ENCODE measurements around the gene OTUD1. TPM values are rescaled to one million over a fixed set of nuclear protein-coding genes. Genes with fewer than 3 reads are reported as not detected.

OTUD1 gene
- total and polyA plus RNA-seq, 10 of the 15 experiments (the other 5 are each of a cell fraction or from before 2014, with no cell fraction given), result 0.18 to 1.6 (median 0.63) TPM; not detected in 1

- no peak for FAIRE-seq
- POLR2A ChIA-PET, result no interaction called here
- TF ChIP-seq NBN (IDR thresholded peaks at IDR 0.05) (no peak), MLLT1 (IDR thresholded peaks at IDR 0.05) (0 out of 2 replicates have a peak, but pooled peaks have one; percentile 21), RAD51 (IDR thresholded peaks at IDR 0.05) (no peak)
- Histone ChIP-seq H2AFZ (ENCODE audit: control insufficient read depth, low read depth, low read length) (peak overlapping the region; percentile 97), H3K27ac (ENCODE audit: control insufficient read depth, insufficient read depth) (no peak overlapping the region), H3K27me3 (replicated peaks in 1 of 2; ENCODE audit: control insufficient read depth in 2 of 2, insufficient read depth in 2 of 2, low read length in 1 of 2) (peaks cover 3 to 5% of the 10 kb centered on the region in 2 experiments; a peak in 2 of 4 replicates), H3K4me2 (ENCODE audit: control insufficient read depth, insufficient read depth) (peak overlapping the region; percentile 83), H4K20me1 (ENCODE audit: control insufficient read depth, insufficient read depth) (no peaks in the 10 kb centered on the region), H3K79me2 (ENCODE audit: control insufficient read depth, insufficient read depth, low read length) (peaks cover 3% of the 10 kb centered on the region), H3K9ac (ENCODE audit: control insufficient read depth, insufficient read depth, low read length) (no peak overlapping the region; the same call in 1 of the 2 replicates), H3K9me3 (replicated peaks; ENCODE audit: control insufficient read depth, insufficient read depth, low read length) (no peaks in the 10 kb centered on the region), H3K4me3 (peak overlapping the region; percentile 73), H3K4me1 (ENCODE audit: control insufficient read depth, insufficient read depth, low read length) (peaks cover 4% of the 10 kb centered on the region), H3K36me3 (ENCODE audit: control insufficient read depth in 2 of 2, insufficient read depth in 2 of 2, low read length in 1 of 2) (no peaks in the 10 kb centered on the region)
- SMC1A ChIA-PET (ENCODE audit: uncharacterized antibody, unreplicated experiment), result interaction anchor here (0.6 kb wide), 1 partner anchor 1696 kb away, joined by 3 read pairs; no protein-coding TSS in a partner anchor
- intact Hi-C loops (cut with micrococcal nuclease; ENCODE audit: unreplicated experiment) (loop anchor here (1.0 kb wide), 1 partner anchor 70 kb away; no protein-coding TSS in a partner anchor), in situ Hi-C loops (cut with MboI) (no loop called here)
- CTCF ChIA-PET, result interaction anchor here (0.8 kb wide), 1 partner anchor 15 kb away, joined by 3 read pairs; no protein-coding TSS in a partner anchor
- BruUV-seq (replicated peaks), result no TSS peak
- ATAC-seq, result no peak
- RAD21 ChIA-PET (ENCODE audit: unreplicated experiment), result no interaction called here
- DNase-seq (ENCODE audit: low read depth, low spot score), result no peak
- 95% methylated on average over 18 of the region's 20 CpGs for WGBS (ENCODE audit: insufficient coverage, insufficient replicate concordance, low lambda C conversion rate, missing lambda C conversion rate)
These were observed 820 bp upstream of the OTUD1 start for GRCh38 chr10:23437963-23438546.

GRCh38 chr10:23439452-23439960, 631 bp downstream of the OTUD1 start:
- Histone ChIP-seq H3K79me2 (ENCODE audit: control insufficient read depth, insufficient read depth, low read length) (peaks cover 3% of the 10 kb centered on the region), H3K27ac (ENCODE audit: control insufficient read depth, insufficient read depth) (no peak overlapping the region; the same call in 1 of the 2 replicates), H3K4me1 (ENCODE audit: control insufficient read depth, insufficient read depth, low read length) (peaks cover 4% of the 10 kb centered on the region), H3K9me3 (replicated peaks; ENCODE audit: control insufficient read depth, insufficient read depth, low read length) (no peaks in the 10 kb centered on the region), H3K9ac (ENCODE audit: control insufficient read depth, insufficient read depth, low read length) (peak overlapping the region; percentile 72; the same call in 1 of the 2 replicates), H3K4me2 (ENCODE audit: control insufficient read depth, insufficient read depth) (peak overlapping the region; percentile 85), H4K20me1 (ENCODE audit: control insufficient read depth, insufficient read depth) (no peaks in the 10 kb centered on the region), H3K36me3 (ENCODE audit: control insufficient read depth in 2 of 2, insufficient read depth in 2 of 2, low read length in 1 of 2) (no peaks in the 10 kb centered on the region), H2AFZ (ENCODE audit: control insufficient read depth, low read depth, low read length) (peak overlapping the region; percentile 84), H3K27me3 (replicated peaks in 1 of 2; ENCODE audit: control insufficient read depth in 2 of 2, insufficient read depth in 2 of 2, low read length in 1 of 2) (peaks cover 3 to 5% of the 10 kb centered on the region in 2 experiments; a peak in 2 of 4 replicates), H3K4me3 (peak overlapping the region; percentile 64)
- intact Hi-C loops (cut with micrococcal nuclease; ENCODE audit: unreplicated experiment), result no loop called here
- TF ChIP-seq BACH1 (IDR thresholded peaks at IDR 0.05; ENCODE audit: borderline replicate concordance), result no peak
- TF ChIP-seq POLR2A (IDR thresholded peaks at IDR 0.05; ENCODE audit: low read depth, low read length), result peak; percentile 17; the same call in 1 of the 2 replicates
- TF ChIP-seq ZNF207 (IDR thresholded peaks at IDR 0.05; ENCODE audit: borderline replicate concordance), result no peak
- RAD21 ChIA-PET (ENCODE audit: unreplicated experiment), result no interaction called here
- no peak for DNase-seq (ENCODE audit: low read depth, low spot score)
- SMC1A ChIA-PET (ENCODE audit: uncharacterized antibody, unreplicated experiment), result no interaction called here
- in situ Hi-C loops (cut with MboI), result no loop called here
- 0% methylated on average over 6 of the region's 80 CpGs for WGBS (ENCODE audit: insufficient coverage, insufficient replicate concordance, low lambda C conversion rate, missing lambda C conversion rate)
- no TSS peak for BruUV-seq (replicated peaks)
- no peak for FAIRE-seq
- CTCF ChIA-PET, result no interaction called here
- ATAC-seq, result no peak
- POLR2A ChIA-PET, result no interaction called here

All from GM12878 (cell line).